Testis (tissue), 2 donors: ENCODE data around the gene SELENOW.

Experiments used
- CTCF ChIP-seq, 3 experiments: fragments of 450-650 bp in 2 of 3; fragments of 200-600 bp in 1 of 3; sonication (generic) in 1 of 3; IDR thresholded peaks; one replicate each; pipeline ENCODE4 v1.5.1; 2016 to 2019; ENCODE audit warnings: antibody characterized with exemption in 3 of 3, mild to moderate bottlenecking in 2 of 3, moderate library complexity in 1 of 3
- POLR2A ChIP-seq: fragments of 450-650 bp; IDR thresholded peaks from one replicate; pipeline ENCODE4 v1.6.1; 2017; ENCODE audit warnings: antibody characterized with exemption, mild to moderate bottlenecking, moderate library complexity

DNA sequence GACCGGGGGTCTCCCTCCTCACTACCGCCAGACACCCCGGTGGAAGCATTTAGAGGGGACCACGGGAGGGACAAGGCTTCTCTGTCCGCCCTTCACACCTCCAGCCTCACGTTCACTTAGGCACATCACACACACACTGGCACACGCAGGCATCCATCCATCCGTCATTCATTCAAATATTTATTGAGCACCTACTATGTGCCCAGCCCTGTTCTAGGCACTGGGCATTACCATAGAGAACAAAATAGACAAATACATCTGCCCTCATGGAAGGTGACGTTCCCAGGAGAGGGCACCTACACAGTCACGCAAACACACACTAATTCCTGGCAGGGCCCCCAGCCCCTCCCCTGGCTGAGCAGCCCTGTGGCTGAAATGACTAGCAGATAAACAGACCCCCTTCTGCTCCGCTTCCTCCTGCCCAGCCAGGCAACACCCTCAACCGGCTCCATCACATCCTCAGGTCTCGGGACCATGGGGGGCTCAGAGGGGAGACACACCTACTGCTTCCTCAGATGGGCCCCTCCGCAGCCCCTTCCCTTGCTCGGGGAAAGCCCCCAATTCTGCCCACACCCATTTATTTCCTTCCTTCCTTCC, 36.9 kb upstream of the SELENOW start:
- TF ChIP-seq CTCF (IDR thresholded peaks at IDR 0.05): no peak
- no peak for TF ChIP-seq POLR2A
